ENCODE results near the gene THSD7A.
"Not testable (repeated sequence)": the region's sequence is repeated elsewhere in the genome, so short reads cannot be mapped to it uniquely, and the experiment has no call there.

The THSD7A gene

GRCh38 chr7:11539853-11540252 is 292.1 kb downstream of the THSD7A start:
- TF ChIP-seq, protein P1, sequence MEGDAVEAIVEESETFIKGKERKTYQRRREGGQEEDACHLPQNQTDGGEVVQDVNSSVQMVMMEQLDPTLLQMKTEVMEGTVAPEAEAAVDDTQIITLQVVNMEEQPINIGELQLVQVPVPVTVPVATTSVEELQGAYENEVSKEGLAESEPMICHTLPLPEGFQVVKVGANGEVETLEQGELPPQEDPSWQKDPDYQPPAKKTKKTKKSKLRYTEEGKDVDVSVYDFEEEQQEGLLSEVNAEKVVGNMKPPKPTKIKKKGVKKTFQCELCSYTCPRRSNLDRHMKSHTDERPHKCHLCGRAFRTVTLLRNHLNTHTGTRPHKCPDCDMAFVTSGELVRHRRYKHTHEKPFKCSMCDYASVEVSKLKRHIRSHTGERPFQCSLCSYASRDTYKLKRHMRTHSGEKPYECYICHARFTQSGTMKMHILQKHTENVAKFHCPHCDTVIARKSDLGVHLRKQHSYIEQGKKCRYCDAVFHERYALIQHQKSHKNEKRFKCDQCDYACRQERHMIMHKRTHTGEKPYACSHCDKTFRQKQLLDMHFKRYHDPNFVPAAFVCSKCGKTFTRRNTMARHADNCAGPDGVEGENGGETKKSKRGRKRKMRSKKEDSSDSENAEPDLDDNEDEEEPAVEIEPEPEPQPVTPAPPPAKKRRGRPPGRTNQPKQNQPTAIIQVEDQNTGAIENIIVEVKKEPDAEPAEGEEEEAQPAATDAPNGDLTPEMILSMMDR (conservative IDR thresholded peaks at IDR 0.05; ENCODE audit: low read depth, low read length) = no peak
- no peak for DNase-seq (ENCODE audit: low read depth)
- no peak overlapping the region for H3K4me3 ChIP-seq (ENCODE audit: low read length)

DNA sequence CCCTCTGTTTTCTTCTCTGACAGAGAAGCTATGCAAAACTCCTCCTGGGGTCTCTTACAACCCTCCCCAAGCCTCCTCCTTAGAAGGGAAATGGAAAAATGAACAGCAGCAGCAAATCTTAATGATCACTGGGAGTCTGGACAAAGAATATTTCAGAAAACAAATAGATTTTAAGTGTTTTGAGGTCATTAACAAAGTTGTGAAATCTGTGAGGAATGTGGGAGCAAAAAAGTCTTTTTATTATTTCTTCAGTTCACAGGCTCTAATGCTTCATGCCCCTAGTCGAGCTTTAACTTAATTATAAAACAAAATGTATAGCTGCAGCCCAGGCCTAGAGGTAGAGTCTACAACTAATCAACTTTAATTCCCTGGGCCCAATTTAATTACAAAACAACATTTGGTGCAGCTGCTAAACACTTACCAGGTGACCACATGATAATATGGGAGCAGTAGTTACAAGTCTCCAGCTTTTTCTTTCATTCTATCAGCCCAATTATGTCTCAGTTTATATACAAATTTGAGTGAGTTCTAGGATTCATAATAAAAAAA is 293.2 kb downstream of the THSD7A start:
- no peak for DNase-seq (ENCODE audit: low read depth)
- TF ChIP-seq, protein P1 (conservative IDR thresholded peaks at IDR 0.05; ENCODE audit: low read depth, low read length) = no peak
- H3K4me3 ChIP-seq (ENCODE audit: low read length) = no peak overlapping the region

DNA sequence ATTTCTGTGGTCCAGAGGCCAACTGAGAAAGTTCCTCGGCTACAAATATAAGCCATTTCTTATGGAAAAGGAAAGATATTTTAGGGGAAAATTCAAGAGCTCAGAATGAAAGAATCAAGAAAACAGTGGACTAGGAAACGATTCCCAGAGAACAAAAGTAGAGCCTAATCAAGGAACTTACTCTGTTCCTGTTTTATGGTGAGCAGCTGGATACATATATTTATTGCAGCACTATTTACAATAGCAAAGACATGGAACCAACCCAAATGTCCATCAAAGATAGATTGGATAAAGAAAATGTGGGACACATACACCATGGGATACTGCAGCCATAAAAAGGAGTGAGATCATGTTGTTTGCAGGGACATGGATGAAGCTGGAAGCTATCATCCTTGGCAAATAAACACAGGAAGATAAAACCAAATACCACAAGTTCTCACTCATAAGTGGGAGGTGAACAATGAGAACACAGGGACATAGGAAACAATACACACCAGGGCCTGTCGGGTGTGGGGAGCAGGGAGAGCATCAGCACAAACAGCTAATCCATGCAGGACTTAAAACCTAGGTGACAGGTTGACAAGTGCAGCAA is 298.7 kb downstream of the THSD7A start:
- DNase-seq (ENCODE audit: low read depth) = no peak
- TF ChIP-seq, protein P1 (conservative IDR thresholded peaks at IDR 0.05; ENCODE audit: low read depth, low read length) = no peak
- no peak overlapping the region for H3K4me3 ChIP-seq (ENCODE audit: low read length)

GRCh38 chr7:11529382-11529781 is 302.6 kb downstream of the THSD7A start:
- DNase-seq (ENCODE audit: low read depth) = no peak
- H3K4me3 ChIP-seq (ENCODE audit: low read length) = no peak overlapping the region
- TF ChIP-seq, protein P1 (conservative IDR thresholded peaks at IDR 0.05; ENCODE audit: low read depth, low read length) = no peak

DNA sequence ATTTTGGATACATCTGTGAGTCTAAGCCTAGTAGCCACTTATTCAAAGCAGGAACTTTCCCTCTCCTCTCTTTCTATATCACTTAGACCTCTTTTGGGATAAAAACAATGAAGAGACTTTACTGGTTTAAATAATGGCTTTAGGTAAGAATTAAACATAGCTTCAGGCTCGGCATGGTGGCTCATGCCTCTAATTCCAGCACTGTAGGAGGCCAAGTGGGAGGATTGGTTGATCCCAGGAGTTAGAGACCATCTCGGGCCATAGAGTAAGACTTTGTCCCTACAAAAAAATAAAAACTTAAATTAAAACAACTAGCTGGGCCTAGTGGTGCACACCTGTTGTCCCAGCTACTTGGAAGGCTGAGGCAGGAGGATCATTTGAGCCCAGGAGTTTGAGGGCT is 304.3 kb downstream of the THSD7A start:
- TF ChIP-seq, protein P1 (conservative IDR thresholded peaks at IDR 0.05; ENCODE audit: low read depth, low read length) = no peak
- no peak overlapping the region for H3K4me3 ChIP-seq (ENCODE audit: low read length)
- DNase-seq (ENCODE audit: low read depth) = no peak

- DNase-seq (ENCODE audit: low read depth) = no peak
- TF ChIP-seq, protein P1 (conservative IDR thresholded peaks at IDR 0.05; ENCODE audit: low read depth, low read length) = no peak
- H3K4me3 ChIP-seq (ENCODE audit: low read length) = no peak overlapping the region
Measured at GRCh38 chr7:11524476-11525397, 307.3 kb downstream of the THSD7A start.

GRCh38 chr7:11521964-11522499 is 310.0 kb downstream of the THSD7A start:
- H3K4me3 ChIP-seq (ENCODE audit: low read length); DNase-seq (ENCODE audit: low read depth): not testable (repeated sequence)

All from retinal pigment epithelial cell (primary cell).